Sigmoid colon (tissue), 4 donors: Measurements from ENCODE around the gene CRTC1.

ENCODE experiments used
- EP300 ChIP-seq, 4 donors: sonication (generic); formaldehyde crosslinking; IDR thresholded peaks; one replicate each; pipeline ENCODE4 v1.6.1; 2017; ENCODE audit warnings: antibody characterized with exemption in 4 of 4
- POLR2A ChIP-seq, 2 donors: fragments of 450-650 bp; IDR thresholded peaks; one replicate each; pipeline ENCODE4 v1.6.1; 2016; ENCODE audit warnings: antibody characterized with exemption in 2 of 2, mild to moderate bottlenecking in 2 of 2, moderate library complexity in 2 of 2
- POLR2AphosphoS5 ChIP-seq, 4 donors: sonication (generic); formaldehyde crosslinking; IDR thresholded peaks; one replicate each; pipeline ENCODE4 v1.6.1; 2017; ENCODE audit warnings: antibody characterized with exemption in 4 of 4
- TF ChIP-seq, protein P1 (sequence below), 4 experiments: fragments of 450-650 bp in 3 of 4; fragments of 200-600 bp in 1 of 4; IDR thresholded peaks; one replicate each; pipeline ENCODE4 v1.5.1; 2016 to 2019; ENCODE audit warnings: antibody characterized with exemption in 4 of 4, mild to moderate bottlenecking in 3 of 4, moderate library complexity in 2 of 4

DNA sequence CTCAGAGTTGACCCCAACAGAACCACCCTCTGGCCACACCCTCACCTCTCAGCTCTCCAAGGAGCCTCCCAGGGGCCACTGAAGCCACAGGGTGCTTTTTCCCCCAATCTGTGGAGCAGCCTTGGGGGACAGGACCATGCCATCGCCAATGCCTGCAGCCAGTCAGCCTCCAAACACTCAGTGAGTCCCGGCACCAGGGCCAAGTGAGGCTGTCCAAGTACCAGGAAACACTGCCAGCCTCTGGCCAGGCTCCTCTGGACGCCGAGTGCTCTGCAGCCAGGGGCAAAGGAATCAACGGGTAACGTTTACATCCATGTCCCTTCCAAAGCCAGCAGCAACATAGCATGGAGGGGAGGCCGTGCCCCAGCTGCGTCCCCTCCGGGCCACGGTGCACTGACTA lies 117.2 kb downstream of the CRTC1 start:
- TF ChIP-seq, protein P1, sequence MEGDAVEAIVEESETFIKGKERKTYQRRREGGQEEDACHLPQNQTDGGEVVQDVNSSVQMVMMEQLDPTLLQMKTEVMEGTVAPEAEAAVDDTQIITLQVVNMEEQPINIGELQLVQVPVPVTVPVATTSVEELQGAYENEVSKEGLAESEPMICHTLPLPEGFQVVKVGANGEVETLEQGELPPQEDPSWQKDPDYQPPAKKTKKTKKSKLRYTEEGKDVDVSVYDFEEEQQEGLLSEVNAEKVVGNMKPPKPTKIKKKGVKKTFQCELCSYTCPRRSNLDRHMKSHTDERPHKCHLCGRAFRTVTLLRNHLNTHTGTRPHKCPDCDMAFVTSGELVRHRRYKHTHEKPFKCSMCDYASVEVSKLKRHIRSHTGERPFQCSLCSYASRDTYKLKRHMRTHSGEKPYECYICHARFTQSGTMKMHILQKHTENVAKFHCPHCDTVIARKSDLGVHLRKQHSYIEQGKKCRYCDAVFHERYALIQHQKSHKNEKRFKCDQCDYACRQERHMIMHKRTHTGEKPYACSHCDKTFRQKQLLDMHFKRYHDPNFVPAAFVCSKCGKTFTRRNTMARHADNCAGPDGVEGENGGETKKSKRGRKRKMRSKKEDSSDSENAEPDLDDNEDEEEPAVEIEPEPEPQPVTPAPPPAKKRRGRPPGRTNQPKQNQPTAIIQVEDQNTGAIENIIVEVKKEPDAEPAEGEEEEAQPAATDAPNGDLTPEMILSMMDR (IDR thresholded peaks at IDR 0.05), result no peak
- no peak for TF ChIP-seq EP300 (IDR thresholded peaks at IDR 0.05)
- TF ChIP-seq POLR2A (IDR thresholded peaks at IDR 0.05), result no peak
- TF ChIP-seq POLR2AphosphoS5 (IDR thresholded peaks at IDR 0.05), result no peak
